Nucleus accumbens (tissue), 56 donors: ENCODE data around the gene TMEM186.
"Not testable (repeated sequence)": the region's sequence is repeated elsewhere in the genome, so short reads cannot be mapped to it uniquely, and the experiment has no call there.

Experiments
- DNase-seq, 56 donors: peaks; one replicate each; lab custom pipeline; 2025; lab: John Stamatoyannopoulos, UW

The TMEM186 gene

GRCh38 chr16:8777217-8777616 lies 20.2 kb downstream of the TMEM186 start:
- no peak for DNase-seq

GRCh38 chr16:8776129-8776584 lies 21.3 kb downstream of the TMEM186 start:
- DNase-seq, result no peak

DNA sequence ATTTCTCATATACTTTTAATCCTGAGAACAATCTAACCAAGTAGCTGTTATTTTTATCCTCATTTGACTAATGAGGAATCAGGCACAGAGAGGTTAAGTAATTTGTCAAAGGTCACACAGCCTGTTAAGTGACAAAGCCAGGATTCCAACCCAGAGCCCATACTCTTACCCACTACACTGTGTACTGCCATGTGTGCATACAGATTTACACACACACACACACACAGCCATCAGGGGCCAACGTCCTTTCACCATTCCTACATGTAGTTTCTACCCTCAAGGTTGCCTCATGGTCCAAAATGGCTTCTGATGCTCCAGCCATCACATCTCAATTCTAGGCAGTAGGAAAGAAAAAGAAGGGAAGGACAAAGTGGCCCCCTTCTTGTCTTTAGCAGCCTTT lies 22.1 kb downstream of the TMEM186 start:
- no peak for DNase-seq

- DNase-seq, result no peak
Observed at GRCh38 chr16:8774208-8774607, 23.2 kb downstream of the TMEM186 start.

GRCh38 chr16:8773537-8773936 lies 23.9 kb downstream of the TMEM186 start:
- DNase-seq, result no peak

GRCh38 chr16:8768692-8769091 lies 28.7 kb downstream of the TMEM186 start:
- DNase-seq, result peak in 7 of 56 donors; percentile 2 to 17 (median 7)

DNA sequence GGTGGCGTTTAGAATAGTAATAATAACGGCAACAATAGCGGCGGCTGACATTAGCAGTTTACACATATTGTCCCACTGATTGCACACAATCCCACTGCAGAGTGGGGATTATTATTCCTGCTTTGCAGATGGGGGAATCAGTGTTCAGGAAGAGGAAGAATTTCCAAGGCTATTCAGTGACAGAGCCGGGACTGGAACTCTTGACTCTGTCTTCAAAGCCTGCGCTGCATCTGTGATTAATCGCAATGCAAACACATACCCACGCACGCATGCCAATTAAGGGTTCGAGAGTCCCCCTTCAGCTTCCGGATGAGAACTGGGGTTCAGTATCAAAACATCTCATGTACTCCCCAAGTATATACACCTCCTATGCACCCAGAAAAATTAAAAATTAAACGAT lies 29.2 kb downstream of the TMEM186 start:
- DNase-seq, result no peak

GRCh38 chr16:8767176-8767575 lies 30.3 kb downstream of the TMEM186 start:
- DNase-seq, result no peak

GRCh38 chr16:8764525-8765250 lies 32.8 kb downstream of the TMEM186 start:
- no peak for DNase-seq

- no peak for DNase-seq
Observed at GRCh38 chr16:8763899-8764298, 33.5 kb downstream of the TMEM186 start.

- no peak for DNase-seq
Observed at GRCh38 chr16:8763083-8763482, 34.4 kb downstream of the TMEM186 start.

DNA sequence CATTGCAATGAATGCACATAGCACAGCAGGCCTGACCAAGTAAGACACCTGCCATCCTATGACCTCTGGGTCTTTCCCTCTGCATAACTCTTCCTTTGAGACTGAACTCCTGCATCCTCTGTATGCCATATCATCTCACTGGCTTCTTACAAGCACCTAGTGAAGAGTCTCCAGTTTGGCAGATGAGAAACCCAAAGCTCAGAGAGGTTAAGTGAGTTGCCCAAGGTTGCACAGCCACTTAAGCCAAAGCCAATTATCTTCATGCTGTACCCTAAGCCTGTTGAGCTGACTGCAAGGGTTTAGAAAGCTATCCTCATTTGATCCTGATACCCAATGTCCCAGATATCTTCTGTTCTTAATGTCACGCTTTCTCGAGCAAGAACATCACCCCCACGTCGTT lies 35.2 kb downstream of the TMEM186 start:
- DNase-seq, result no peak

- DNase-seq, result no peak
Observed at GRCh38 chr16:8761078-8761477, 36.4 kb downstream of the TMEM186 start.

DNA sequence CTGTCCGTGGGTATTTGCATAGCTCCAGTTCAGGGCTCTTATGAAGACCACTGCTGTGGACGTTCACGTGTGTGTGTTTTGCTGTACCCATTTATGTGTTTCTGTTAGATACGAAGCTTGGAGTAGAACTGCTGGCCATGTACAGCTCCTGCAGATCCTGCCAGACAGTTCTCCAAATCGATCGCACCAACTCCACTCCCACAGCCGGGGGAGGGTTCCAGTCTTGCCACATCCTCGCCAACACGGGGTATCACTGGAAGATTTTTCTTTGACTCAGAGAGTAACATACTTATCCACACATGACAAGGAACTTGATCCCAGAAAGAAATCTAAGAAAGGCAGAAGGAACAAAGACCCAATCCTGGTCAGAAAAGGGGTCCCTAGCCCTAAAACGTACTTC lies 37.4 kb downstream of the TMEM186 start:
- no peak for DNase-seq

- DNase-seq, result no peak
Observed at GRCh38 chr16:8758022-8758421, 39.4 kb downstream of the TMEM186 start.

- no peak for DNase-seq
Observed at GRCh38 chr16:8756755-8757154, 40.7 kb downstream of the TMEM186 start.

DNA sequence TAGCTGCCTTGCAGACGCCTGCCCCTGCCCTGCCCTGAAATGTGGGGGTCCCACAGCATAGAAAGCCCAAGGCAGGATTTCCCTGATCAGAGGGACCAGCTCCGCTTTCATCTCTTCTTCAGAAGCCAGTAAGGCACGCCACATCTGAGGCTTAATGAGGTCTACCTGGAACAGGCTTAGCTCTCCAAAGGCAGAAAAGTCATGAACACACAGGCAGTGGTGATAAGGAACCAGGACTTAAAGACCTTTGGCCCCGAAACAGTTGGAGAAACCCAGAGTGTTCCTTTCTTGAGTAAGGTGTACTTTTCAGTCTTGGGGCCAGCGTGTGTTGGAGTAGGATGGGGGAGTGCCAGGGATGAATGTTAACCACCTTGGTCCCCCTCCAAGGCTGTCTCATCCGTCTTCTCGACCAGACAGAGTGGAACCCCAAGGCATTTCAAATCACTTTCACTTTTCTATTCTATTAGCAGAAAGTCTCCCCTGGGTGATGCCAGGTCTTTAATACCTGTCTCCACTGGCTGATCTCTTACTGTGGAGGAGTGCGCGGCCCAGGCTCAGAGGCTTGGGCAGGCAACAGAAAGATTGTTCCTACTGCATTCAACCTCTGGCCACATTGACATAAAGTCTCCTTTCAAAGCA lies 43.9 kb downstream of the TMEM186 start:
- no peak for DNase-seq

GRCh38 chr16:8752706-8753105 lies 44.7 kb downstream of the TMEM186 start:
- no peak for DNase-seq

GRCh38 chr16:8751481-8752311 lies 45.7 kb downstream of the TMEM186 start:
- DNase-seq, result no peak

- not testable (repeated sequence) for DNase-seq
Observed at GRCh38 chr16:8748944-8749343, 48.5 kb downstream of the TMEM186 start.
